Activated CD8-positive, alpha-beta T cell treated with anti-CD3 and anti-CD28 coated beads for 36 hours (primary cell): ENCODE data around the gene VEZT. TPM values are rescaled to one million over a fixed set of nuclear protein-coding genes. Genes with fewer than 3 reads are reported as not detected.

Experiments
- ATAC-seq: fragments of 200-7000 bp; cut with Tn5 transposase; one replicate; pipeline ENCODE4 v1.10.0; 2021; ENCODE audit warnings: mild to moderate bottlenecking, moderate library complexity
- CTCF ChIA-PET: fragments of 350-600 bp; sonication (Branson Sonifier 250); formaldehyde crosslinking; loops from one replicate; lab custom pipeline; 2021; ENCODE audit warnings: antibody characterized with exemption; lab: Charles Lee
- POLR2A ChIA-PET: fragments of 350-600 bp; sonication (Branson Sonifier 250); formaldehyde crosslinking; loops from one replicate; lab custom pipeline; 2021; ENCODE audit warnings: antibody characterized with exemption; lab: Charles Lee
- DNase-seq: peaks from one replicate; pipeline ENCODE4 v3.0.0-alpha.2; 2020
- H3K27ac Mint-ChIP-seq: one replicate; pipeline ENCODE4 v1.8.0; 2021; ENCODE audit warnings: mild to moderate bottlenecking, mixed read lengths
- H3K27me3 Mint-ChIP-seq: one replicate; pipeline ENCODE4 v1.8.0; 2021; ENCODE audit warnings: mixed read lengths
- H3K36me3 Mint-ChIP-seq: one replicate; pipeline ENCODE4 v1.8.0; 2021; ENCODE audit warnings: low read depth, mixed read lengths
- H3K4me1 Mint-ChIP-seq: one replicate; pipeline ENCODE4 v1.8.0; 2021; ENCODE audit warnings: low read depth, mixed read lengths
- H3K4me3 Mint-ChIP-seq: one replicate; pipeline ENCODE4 v1.8.0; 2021; ENCODE audit warnings: mild to moderate bottlenecking, moderate library complexity, mixed read lengths
- H3K9me3 Mint-ChIP-seq: one replicate; pipeline ENCODE4 v1.8.0; 2021; ENCODE audit warnings: mixed read lengths
- intact Hi-C: fragments of 100-400 bp; cut with micrococcal nuclease; formaldehyde crosslinking; loops from one replicate; pipeline ENCODE4 v1.10.0; 2022
- total RNA-seq, 2 experiments: library from RNA; stranded (reverse); gene quantifications; one replicate each; pipeline ENCODE4 v1.2.3, GENCODE V29; 2021
- TF ChIP-seq, protein P1 (sequence below): fragments of 200-600 bp; IDR thresholded peaks from one replicate; pipeline ENCODE4 v1.8.0; 2022; ENCODE audit warnings: antibody characterized with exemption, mild to moderate bottlenecking

VEZT gene
- total RNA-seq, 2 experiments from 2014 or later, result 46.9 to 51.7 TPM

DNA sequence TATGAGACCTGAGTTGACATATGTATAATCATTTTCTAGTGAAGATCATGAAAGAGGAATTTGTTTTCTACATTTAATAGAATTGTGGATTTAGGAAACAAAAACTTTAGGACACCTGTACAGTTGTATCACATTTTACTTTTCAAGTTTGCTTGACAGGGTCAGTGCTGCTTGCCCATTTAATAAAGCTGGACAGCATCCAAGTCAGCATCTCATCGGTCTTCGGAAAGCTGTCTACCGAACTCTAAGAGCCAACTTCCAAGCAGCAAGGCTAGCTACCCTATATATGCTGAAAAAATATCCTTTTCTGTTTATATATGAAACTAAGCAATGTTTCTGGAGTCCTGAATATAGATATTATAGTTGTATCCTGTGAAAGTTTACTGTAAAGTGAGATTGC lies 52.3 kb downstream of the VEZT start:
- Mint-ChIP-seq H3K36me3 (peaks cover 15% of the 10 kb centered on the region), H3K4me3 (no peak overlapping the region), H3K27me3 (no peaks in the 10 kb centered on the region), H3K4me1 (no peaks in the 10 kb centered on the region), H3K9me3 (no peaks in the 10 kb centered on the region), H3K27ac (no peak overlapping the region)
- POLR2A ChIA-PET, result no interaction called here
- ATAC-seq, result no peak
- CTCF ChIA-PET, result no interaction called here
- intact Hi-C loops, result no loop called here
- DNase-seq, result no peak
- TF ChIP-seq, protein P1, sequence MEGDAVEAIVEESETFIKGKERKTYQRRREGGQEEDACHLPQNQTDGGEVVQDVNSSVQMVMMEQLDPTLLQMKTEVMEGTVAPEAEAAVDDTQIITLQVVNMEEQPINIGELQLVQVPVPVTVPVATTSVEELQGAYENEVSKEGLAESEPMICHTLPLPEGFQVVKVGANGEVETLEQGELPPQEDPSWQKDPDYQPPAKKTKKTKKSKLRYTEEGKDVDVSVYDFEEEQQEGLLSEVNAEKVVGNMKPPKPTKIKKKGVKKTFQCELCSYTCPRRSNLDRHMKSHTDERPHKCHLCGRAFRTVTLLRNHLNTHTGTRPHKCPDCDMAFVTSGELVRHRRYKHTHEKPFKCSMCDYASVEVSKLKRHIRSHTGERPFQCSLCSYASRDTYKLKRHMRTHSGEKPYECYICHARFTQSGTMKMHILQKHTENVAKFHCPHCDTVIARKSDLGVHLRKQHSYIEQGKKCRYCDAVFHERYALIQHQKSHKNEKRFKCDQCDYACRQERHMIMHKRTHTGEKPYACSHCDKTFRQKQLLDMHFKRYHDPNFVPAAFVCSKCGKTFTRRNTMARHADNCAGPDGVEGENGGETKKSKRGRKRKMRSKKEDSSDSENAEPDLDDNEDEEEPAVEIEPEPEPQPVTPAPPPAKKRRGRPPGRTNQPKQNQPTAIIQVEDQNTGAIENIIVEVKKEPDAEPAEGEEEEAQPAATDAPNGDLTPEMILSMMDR, result no peak

DNA sequence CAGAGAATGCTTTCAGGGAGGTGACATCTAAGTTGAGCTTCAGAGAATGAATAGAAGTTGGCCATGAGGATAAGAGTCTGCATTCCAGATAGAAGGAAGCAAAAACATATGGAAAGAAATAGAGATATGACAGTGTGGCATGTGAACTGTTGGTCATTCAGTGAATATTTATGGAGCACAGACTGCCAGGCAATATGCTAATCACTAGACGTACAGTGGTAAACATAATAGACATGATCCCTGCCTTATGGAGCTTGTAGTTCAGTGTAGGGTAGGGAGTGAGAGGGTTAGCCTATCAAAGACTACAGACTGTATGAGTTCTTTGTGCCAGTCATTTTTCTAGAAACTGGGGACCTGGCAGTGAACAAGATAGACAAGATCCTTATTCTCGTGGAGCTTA lies 53.9 kb downstream of the VEZT start:
- Mint-ChIP-seq H3K9me3 (no peaks in the 10 kb centered on the region), H3K36me3 (peaks cover 17% of the 10 kb centered on the region), H3K27ac (no peak overlapping the region), H3K4me3 (no peak overlapping the region), H3K4me1 (no peaks in the 10 kb centered on the region), H3K27me3 (no peaks in the 10 kb centered on the region)
- DNase-seq (no peak), ATAC-seq (no peak)
- TF ChIP-seq, protein P1, result no peak
- CTCF ChIA-PET, result no interaction called here
- POLR2A ChIA-PET, result interaction anchor here (0.7 kb wide), 1 partner anchor 12 kb away, joined by 3 read pairs; no protein-coding TSS in a partner anchor
- intact Hi-C loops, result no loop called here

DNA sequence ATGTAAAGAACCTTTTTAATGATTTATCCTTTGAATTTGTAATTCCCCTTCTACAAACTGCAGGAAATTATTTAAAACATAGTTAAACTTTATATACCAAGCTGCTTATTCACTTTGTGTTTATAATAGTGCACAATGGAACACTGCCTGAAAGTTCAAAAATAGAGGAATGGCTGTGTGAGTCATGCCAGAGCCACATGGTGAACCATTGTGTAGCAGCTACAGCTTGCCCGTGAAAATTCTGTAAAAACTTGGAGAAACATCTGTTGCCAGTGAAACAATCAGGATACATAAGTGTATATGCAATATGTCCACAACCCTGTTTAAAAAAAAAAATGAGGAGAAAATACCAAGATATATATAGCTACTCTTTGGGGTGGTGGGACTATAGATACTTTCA lies 59.5 kb downstream of the VEZT start:
- Mint-ChIP-seq H3K4me1 (peaks cover 4% of the 10 kb centered on the region), H3K9me3 (no peaks in the 10 kb centered on the region), H3K4me3 (no peak overlapping the region), H3K27me3 (no peaks in the 10 kb centered on the region), H3K36me3 (peaks cover 30% of the 10 kb centered on the region), H3K27ac (no peak overlapping the region)
- DNase-seq (no peak), ATAC-seq (no peak)
- ChIA-PET POLR2A (no interaction called here), CTCF (interaction anchor here (1.2 to 1.5 kb wide), 3 partner anchors 18 to 81 kb away, joined by 3 read pairs; no protein-coding TSS in a partner anchor)
- TF ChIP-seq, protein P1, result no peak
- intact Hi-C loops, result no loop called here

DNA sequence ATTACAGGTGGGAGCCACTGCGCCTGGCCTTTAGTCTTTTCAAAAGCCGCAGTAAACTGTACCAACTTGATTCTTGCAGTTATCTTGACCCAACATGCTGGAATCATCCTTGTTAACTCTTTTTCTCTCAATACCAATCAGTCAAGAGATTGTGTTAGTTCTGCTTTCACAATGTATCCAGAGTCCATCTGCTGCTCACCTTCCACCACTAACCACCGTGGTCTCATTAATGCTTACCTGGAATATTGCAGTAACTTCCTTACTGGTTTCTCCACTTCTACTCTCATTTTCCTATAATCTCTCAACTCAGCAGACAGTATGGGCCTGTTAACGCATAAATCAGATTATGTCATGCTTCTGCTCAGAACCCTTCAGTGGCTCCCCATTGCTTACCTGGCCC lies 62.2 kb downstream of the VEZT start:
- H3K36me3 Mint-ChIP-seq, result peaks cover 41% of the 10 kb centered on the region

DNA sequence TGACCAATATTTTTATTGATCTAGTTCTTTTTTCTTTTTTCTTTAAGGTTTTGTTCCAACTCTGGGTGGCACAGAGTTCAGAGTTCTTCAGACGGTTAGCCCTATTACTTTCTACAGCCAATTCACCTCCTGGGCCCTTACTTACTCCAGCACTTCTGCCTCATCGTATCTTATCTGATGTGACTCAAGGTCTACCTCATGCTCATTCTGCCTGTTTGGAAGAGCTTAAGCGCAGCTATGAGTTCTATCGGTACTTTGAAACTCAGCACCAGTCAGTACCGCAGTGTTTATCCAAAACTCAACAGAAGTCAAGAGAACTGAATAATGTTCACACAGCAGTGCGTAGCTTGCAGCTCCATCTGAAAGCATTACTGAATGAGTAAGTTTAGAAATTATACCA lies 64.7 kb downstream of the VEZT start:
- peaks cover 40% of the 10 kb centered on the region for H3K36me3 Mint-ChIP-seq

More for the DNA sequence above, 62.2 kb downstream of the VEZT start:
- no peaks in the 10 kb centered on the region for H3K9me3 Mint-ChIP-seq
- H3K4me3 Mint-ChIP-seq, result no peak overlapping the region
- ATAC-seq, result no peak
- CTCF ChIA-PET, result interaction anchor here (1.0 kb wide), 1 partner anchor 55 kb away, joined by 3 read pairs; no protein-coding TSS in a partner anchor
- H3K27ac Mint-ChIP-seq, result no peak overlapping the region
- TF ChIP-seq, protein P1, result no peak
- intact Hi-C loops, result no loop called here
- POLR2A ChIA-PET, result no interaction called here
- peaks cover 4% of the 10 kb centered on the region for H3K4me1 Mint-ChIP-seq
- no peaks in the 10 kb centered on the region for H3K27me3 Mint-ChIP-seq
- DNase-seq, result no peak

More for the DNA sequence above, 64.7 kb downstream of the VEZT start:
- H3K4me1 Mint-ChIP-seq, result peaks cover 4% of the 10 kb centered on the region
- no peaks in the 10 kb centered on the region for H3K9me3 Mint-ChIP-seq
- TF ChIP-seq, protein P1, result no peak
- DNase-seq (no peak), ATAC-seq (no peak)
- ChIA-PET POLR2A (no interaction called here), CTCF (interaction anchor here (1.9 kb wide), 1 partner anchor 253 kb away, joined by 5 read pairs; no protein-coding TSS in a partner anchor)
- no peak overlapping the region for H3K27ac Mint-ChIP-seq
- intact Hi-C loops, result no loop called here
- no peak overlapping the region for H3K4me3 Mint-ChIP-seq
- H3K27me3 Mint-ChIP-seq, result no peaks in the 10 kb centered on the region
